GM23338 (cell line): ENCODE data around the gene FAT1. TPM values are rescaled to one million over a fixed set of nuclear protein-coding genes. Genes with fewer than 3 reads are reported as not detected.

ENCODE experiments used
- ATAC-seq: fragments of 200-7000 bp; cut with Tn5 transposase; 3 replicates; pipeline ENCODE4 v1.9.1; 2020
- DNase-seq: peaks from one replicate; pipeline ENCODE4 v3.0.0-alpha.2; 2015; ENCODE audit warnings: low spot score
- H2AFZ ChIP-seq: fragments of 200-600 bp; sonication (generic); 2 replicates; pipeline ENCODE4 v1.8.0; 2016; ENCODE audit warnings: antibody characterized with exemption, mild to moderate bottlenecking, moderate library complexity
- H3F3A ChIP-seq: fragments of 200-600 bp; sonication (generic); replicated peaks from 2 replicates; pipeline ENCODE4 v1.8.0; 2017; ENCODE audit warnings: antibody characterized with exemption, mixed run types, low read depth
- H3K27ac ChIP-seq: fragments of 200-600 bp; sonication (generic); 2 replicates; pipeline ENCODE4 v1.6.1; 2016; ENCODE audit warnings: low read depth
- H3K27me3 ChIP-seq: fragments of 200-600 bp; sonication (generic); 2 replicates; pipeline ENCODE4 v1.8.0; 2016; ENCODE audit warnings: mild to moderate bottlenecking, mixed run types, moderate library complexity; ENCODE audit not compliant: insufficient read depth
- H3K36me3 ChIP-seq: fragments of 200-600 bp; sonication (generic); 2 replicates; pipeline ENCODE4 v1.8.0; 2016; ENCODE audit warnings: mild to moderate bottlenecking; ENCODE audit not compliant: insufficient read depth
- H3K4me1 ChIP-seq: fragments of 200-600 bp; sonication (generic); 2 replicates; pipeline ENCODE4 v1.8.0; 2016; ENCODE audit warnings: mild to moderate bottlenecking, moderate library complexity; ENCODE audit not compliant: insufficient read depth
- H3K4me2 ChIP-seq: fragments of 200-600 bp; sonication (generic); 2 replicates; pipeline ENCODE4 v1.7.1; 2017; ENCODE audit warnings: mixed run types
- H3K4me3 ChIP-seq: fragments of 200-600 bp; sonication (generic); 2 replicates; pipeline ENCODE4 v1.6.1; 2016; ENCODE audit warnings: mixed run types
- H3K79me2 ChIP-seq: fragments of 200-600 bp; sonication (generic); replicated peaks from 2 replicates; pipeline ENCODE4 v1.8.0; 2017; ENCODE audit warnings: mild to moderate bottlenecking; ENCODE audit not compliant: insufficient read depth
- H3K9me2 ChIP-seq: fragments of 200-600 bp; sonication (generic); 2 replicates; pipeline ENCODE4 v1.8.0; 2017; ENCODE audit not compliant: insufficient read depth
- H4K20me1 ChIP-seq: fragments of 200-600 bp; sonication (generic); replicated peaks from 2 replicates; pipeline ENCODE4 v1.8.0; 2017; ENCODE audit warnings: mild to moderate bottlenecking; ENCODE audit not compliant: insufficient read depth
- H3K27ac Mint-ChIP-seq: 2 replicates; pipeline ENCODE4 v1.8.0; 2020; ENCODE audit warnings: inconsistent platforms, mild to moderate bottlenecking, moderate library complexity, mixed read lengths
- H3K27me3 Mint-ChIP-seq: 3 replicates; pipeline ENCODE4 v1.8.0; 2022; ENCODE audit warnings: low read depth, mild to moderate bottlenecking, moderate library complexity, mixed read lengths, inconsistent platforms; ENCODE audit not compliant: insufficient read depth, poor library complexity
- H3K36me3 Mint-ChIP-seq: 3 replicates; pipeline ENCODE4 v1.8.0; 2021; ENCODE audit warnings: low read depth, mild to moderate bottlenecking, inconsistent platforms, moderate library complexity, mixed read lengths
- H3K4me1 Mint-ChIP-seq: 3 replicates; pipeline ENCODE4 v1.8.0; 2020; ENCODE audit warnings: mild to moderate bottlenecking, inconsistent platforms, mixed read lengths
- H3K4me3 Mint-ChIP-seq: 3 replicates; pipeline ENCODE4 v1.8.0; 2021; ENCODE audit warnings: moderate library complexity, mild to moderate bottlenecking, inconsistent platforms, mixed read lengths
- H3K9me3 Mint-ChIP-seq: 3 replicates; pipeline ENCODE4 v1.8.0; 2020; ENCODE audit warnings: moderate library complexity, mild to moderate bottlenecking, inconsistent platforms, mixed read lengths
- JUNB ChIP-seq: IDR thresholded peaks from one replicate; pipeline ENCODE4 v1.6.1; 2016; ENCODE audit warnings: antibody characterized with exemption; ENCODE audit not compliant: unreplicated experiment
- POLR2AphosphoS5 ChIP-seq: IDR thresholded peaks from 2 replicates; pipeline ENCODE4 v1.6.1; 2016; ENCODE audit warnings: antibody characterized with exemption, low read depth
- STAT1 ChIP-seq: IDR thresholded peaks from one replicate; pipeline ENCODE4 v1.6.1; 2016; ENCODE audit warnings: antibody characterized with exemption; ENCODE audit not compliant: unreplicated experiment
- ZNF114 ChIP-seq: fragments of 250-450 bp; sonication (Bioruptor Pico); IDR thresholded peaks from 2 replicates; pipeline ENCODE4 v1.5.0; 2020; ENCODE audit warnings: mild to moderate bottlenecking, moderate library complexity
- ZNF331 ChIP-seq: fragments of 250-450 bp; sonication (Bioruptor Pico); IDR thresholded peaks from 2 replicates; pipeline ENCODE4 v1.5.0; 2020; ENCODE audit warnings: low read depth, mild to moderate bottlenecking, moderate library complexity
- polyA plus RNA-seq: library from polyadenylated mRNA; unstranded; fragments of >200 nt; fragmentation: Nextera tagmentation; extraction: Ambion mirVana; gene quantifications from 2 replicates; pipeline ENCODE4 v1.2.1, GENCODE V29; 2016
- total RNA-seq: library from RNA; depleted of rRNA; stranded (reverse); fragments of >200 nt; shearing (Covaris generic); gene quantifications from 2 replicates; pipeline ENCODE4 v1.2.3, GENCODE V29; 2014
- TF ChIP-seq, protein P1 (sequence below): fragments of 250-450 bp; sonication (Bioruptor Pico); IDR thresholded peaks from 2 replicates; pipeline ENCODE4 v1.5.0; 2020; ENCODE audit warnings: mild to moderate bottlenecking, moderate library complexity
- TF ChIP-seq, protein P2 (sequence below): IDR thresholded peaks from 2 replicates; pipeline ENCODE4 v1.6.1; 2016; ENCODE audit warnings: antibody characterized with exemption

FAT1 gene
- total and polyA plus RNA-seq, 2 experiments from 2014 or later = 37.6 to 137 TPM

DNA sequence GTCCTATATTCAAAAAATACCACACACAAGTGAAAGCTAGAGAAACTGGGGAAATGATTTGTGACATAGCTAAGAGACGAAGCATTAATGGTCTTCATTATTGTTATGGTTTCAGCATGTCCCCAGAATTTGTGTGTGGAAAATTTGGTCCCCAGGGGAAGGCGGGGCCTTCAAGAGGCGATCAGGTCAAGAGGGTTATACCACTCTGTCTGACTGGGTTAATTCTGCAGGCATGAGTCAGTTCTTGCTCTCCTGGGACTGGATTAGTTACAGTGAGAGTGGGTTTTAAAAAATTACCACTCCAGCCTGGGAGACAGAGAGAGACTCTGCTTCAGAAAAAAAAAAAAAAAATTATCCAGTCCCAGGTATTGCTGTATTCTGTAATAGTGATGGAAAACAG lies 166.2 kb downstream of the FAT1 start:
- Mint-ChIP-seq H3K36me3 (no peaks in the 10 kb centered on the region), H3K9me3 (no peaks in the 10 kb centered on the region), H3K27ac (no peak overlapping the region), H3K4me3 (no peak overlapping the region), H3K27me3 (peaks cover 9% of the 10 kb centered on the region), H3K4me1 (peaks cover 8% of the 10 kb centered on the region)
- Histone ChIP-seq H4K20me1 (no peaks in the 10 kb centered on the region), H3K4me3 (no peak overlapping the region), H2AFZ (no peak overlapping the region), H3K4me2 (no peak overlapping the region), H3K36me3 (no peaks in the 10 kb centered on the region), H3K79me2 (no peaks in the 10 kb centered on the region), H3K27me3 (peaks cover 18% of the 10 kb centered on the region), H3K27ac (no peak overlapping the region), H3K9me2 (no peaks in the 10 kb centered on the region), H3F3A (no peaks in the 10 kb centered on the region), H3K4me1 (no peaks in the 10 kb centered on the region)
- DNase-seq (no peak), ATAC-seq (no peak)
- TF ChIP-seq, protein P1, sequence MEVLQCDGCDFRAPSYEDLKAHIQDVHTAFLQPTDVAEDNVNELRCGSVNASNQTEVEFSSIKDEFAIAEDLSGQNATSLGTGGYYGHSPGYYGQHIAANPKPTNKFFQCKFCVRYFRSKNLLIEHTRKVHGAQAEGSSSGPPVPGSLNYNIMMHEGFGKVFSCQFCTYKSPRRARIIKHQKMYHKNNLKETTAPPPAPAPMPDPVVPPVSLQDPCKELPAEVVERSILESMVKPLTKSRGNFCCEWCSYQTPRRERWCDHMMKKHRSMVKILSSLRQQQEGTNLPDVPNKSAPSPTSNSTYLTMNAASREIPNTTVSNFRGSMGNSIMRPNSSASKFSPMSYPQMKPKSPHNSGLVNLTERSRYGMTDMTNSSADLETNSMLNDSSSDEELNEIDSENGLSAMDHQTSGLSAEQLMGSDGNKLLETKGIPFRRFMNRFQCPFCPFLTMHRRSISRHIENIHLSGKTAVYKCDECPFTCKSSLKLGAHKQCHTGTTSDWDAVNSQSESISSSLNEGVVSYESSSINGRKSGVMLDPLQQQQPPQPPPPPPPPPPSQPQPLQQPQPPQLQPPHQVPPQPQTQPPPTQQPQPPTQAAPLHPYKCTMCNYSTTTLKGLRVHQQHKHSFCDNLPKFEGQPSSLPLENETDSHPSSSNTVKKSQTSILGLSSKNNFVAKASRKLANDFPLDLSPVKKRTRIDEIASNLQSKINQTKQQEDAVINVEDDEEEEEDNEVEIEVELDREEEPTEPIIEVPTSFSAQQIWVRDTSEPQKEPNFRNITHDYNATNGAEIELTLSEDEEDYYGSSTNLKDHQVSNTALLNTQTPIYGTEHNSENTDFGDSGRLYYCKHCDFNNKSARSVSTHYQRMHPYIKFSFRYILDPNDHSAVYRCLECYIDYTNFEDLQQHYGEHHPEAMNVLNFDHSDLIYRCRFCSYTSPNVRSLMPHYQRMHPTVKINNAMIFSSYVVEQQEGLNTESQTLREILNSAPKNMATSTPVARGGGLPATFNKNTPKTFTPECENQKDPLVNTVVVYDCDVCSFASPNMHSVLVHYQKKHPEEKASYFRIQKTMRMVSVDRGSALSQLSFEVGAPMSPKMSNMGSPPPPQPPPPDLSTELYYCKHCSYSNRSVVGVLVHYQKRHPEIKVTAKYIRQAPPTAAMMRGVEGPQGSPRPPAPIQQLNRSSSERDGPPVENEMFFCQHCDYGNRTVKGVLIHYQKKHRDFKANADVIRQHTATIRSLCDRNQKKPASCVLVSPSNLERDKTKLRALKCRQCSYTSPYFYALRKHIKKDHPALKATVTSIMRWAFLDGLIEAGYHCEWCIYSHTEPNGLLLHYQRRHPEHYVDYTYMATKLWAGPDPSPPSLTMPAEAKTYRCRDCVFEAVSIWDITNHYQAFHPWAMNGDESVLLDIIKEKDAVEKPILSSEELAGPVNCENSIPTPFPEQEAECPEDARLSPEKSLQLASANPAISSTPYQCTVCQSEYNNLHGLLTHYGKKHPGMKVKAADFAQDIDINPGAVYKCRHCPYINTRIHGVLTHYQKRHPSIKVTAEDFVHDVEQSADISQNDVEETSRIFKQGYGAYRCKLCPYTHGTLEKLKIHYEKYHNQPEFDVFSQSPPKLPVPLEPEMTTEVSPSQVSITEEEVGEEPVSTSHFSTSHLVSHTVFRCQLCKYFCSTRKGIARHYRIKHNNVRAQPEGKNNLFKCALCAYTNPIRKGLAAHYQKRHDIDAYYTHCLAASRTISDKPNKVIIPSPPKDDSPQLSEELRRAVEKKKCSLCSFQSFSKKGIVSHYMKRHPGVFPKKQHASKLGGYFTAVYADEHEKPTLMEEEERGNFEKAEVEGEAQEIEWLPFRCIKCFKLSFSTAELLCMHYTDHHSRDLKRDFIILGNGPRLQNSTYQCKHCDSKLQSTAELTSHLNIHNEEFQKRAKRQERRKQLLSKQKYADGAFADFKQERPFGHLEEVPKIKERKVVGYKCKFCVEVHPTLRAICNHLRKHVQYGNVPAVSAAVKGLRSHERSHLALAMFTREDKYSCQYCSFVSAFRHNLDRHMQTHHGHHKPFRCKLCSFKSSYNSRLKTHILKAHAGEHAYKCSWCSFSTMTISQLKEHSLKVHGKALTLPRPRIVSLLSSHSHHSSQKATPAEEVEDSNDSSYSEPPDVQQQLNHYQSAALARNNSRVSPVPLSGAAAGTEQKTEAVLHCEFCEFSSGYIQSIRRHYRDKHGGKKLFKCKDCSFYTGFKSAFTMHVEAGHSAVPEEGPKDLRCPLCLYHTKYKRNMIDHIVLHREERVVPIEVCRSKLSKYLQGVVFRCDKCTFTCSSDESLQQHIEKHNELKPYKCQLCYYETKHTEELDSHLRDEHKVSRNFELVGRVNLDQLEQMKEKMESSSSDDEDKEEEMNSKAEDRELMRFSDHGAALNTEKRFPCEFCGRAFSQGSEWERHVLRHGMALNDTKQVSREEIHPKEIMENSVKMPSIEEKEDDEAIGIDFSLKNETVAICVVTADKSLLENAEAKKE = no peak
- TF ChIP-seq, protein P2, sequence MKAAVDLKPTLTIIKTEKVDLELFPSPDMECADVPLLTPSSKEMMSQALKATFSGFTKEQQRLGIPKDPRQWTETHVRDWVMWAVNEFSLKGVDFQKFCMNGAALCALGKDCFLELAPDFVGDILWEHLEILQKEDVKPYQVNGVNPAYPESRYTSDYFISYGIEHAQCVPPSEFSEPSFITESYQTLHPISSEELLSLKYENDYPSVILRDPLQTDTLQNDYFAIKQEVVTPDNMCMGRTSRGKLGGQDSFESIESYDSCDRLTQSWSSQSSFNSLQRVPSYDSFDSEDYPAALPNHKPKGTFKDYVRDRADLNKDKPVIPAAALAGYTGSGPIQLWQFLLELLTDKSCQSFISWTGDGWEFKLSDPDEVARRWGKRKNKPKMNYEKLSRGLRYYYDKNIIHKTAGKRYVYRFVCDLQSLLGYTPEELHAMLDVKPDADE = no peak
- TF ChIP-seq STAT1 = no peak
- no peak for TF ChIP-seq POLR2AphosphoS5
- TF ChIP-seq ZNF331 (CRISPR knock-in tag) = no peak

DNA sequence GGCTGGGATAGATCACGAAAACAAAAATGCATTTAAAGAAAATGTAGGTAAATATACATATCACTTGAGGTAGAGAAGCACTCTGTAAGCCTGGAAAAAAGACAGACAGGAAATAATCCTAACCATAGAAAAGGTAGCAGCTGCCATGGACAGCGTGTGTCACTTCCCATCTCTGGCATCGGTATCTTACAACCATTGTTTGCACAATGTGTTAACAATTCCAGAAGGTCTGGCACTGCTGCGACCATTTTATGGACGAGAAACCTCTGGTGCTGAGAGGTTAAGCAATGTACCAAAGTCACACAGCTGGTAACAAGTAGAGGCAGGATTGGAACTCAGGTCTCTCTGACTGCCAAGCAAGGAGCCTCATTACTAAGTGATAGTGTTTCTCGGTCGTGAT lies 166.6 kb downstream of the FAT1 start:
- H3F3A ChIP-seq = no peaks in the 10 kb centered on the region
- no peak overlapping the region for H3K27ac ChIP-seq
- H3K4me1 ChIP-seq = no peaks in the 10 kb centered on the region
- DNase-seq = no peak
- no peak overlapping the region for H3K4me3 ChIP-seq
- Mint-ChIP-seq H3K4me1 (peaks cover 8% of the 10 kb centered on the region), H3K27me3 (peaks cover 9% of the 10 kb centered on the region), H3K4me3 (no peak overlapping the region), H3K27ac (no peak overlapping the region), H3K9me3 (no peaks in the 10 kb centered on the region), H3K36me3 (no peaks in the 10 kb centered on the region)
- no peak overlapping the region for H3K4me2 ChIP-seq
- H3K9me2 ChIP-seq = no peaks in the 10 kb centered on the region
- no peaks in the 10 kb centered on the region for H4K20me1 ChIP-seq
- H3K79me2 ChIP-seq = no peaks in the 10 kb centered on the region
- ATAC-seq = no peak
- H3K36me3 ChIP-seq = no peaks in the 10 kb centered on the region
- no peak overlapping the region for H2AFZ ChIP-seq
- peaks cover 18% of the 10 kb centered on the region for H3K27me3 ChIP-seq
- TF ChIP-seq ZNF114 (CRISPR knock-in tag) (no peak), STAT1 (no peak), JUNB (no peak)
- TF ChIP-seq, protein P2 = no peak
